SK-N-SH treated with all-trans-retinoic acid at 6 μM for 48 hours (cell line): ENCODE data around the gene NUP42.
"Not testable (repeated sequence)": the region's sequence is repeated elsewhere in the genome, so short reads cannot be mapped to it uniquely, and the experiment has no call there.

Experiments
- ATAC-seq: fragments of 200-7000 bp; cut with Tn5 transposase; 3 replicates; pipeline ENCODE4 v1.9.1; 2020; ENCODE audit warnings: mild to moderate bottlenecking, moderate library complexity
- ARNTL ChIP-seq: fragments of 450-650 bp; formaldehyde crosslinking; IDR thresholded peaks from 2 replicates; pipeline ENCODE4 v1.5.0; 2020; ENCODE audit warnings: low read depth, mild to moderate bottlenecking, moderate library complexity, borderline replicate concordance
- BACH2 ChIP-seq: fragments of 250-450 bp; sonication (Bioruptor Pico); IDR thresholded peaks from 2 replicates; pipeline ENCODE4 v1.9.0; 2021; ENCODE audit warnings: mild to moderate bottlenecking, borderline replicate concordance
- CREB5 ChIP-seq: fragments of 250-450 bp; sonication (Bioruptor Pico); IDR thresholded peaks from 2 replicates; pipeline ENCODE4 v1.5.1; 2020; ENCODE audit warnings: low read depth, mild to moderate bottlenecking, moderate library complexity
- CSDC2 ChIP-seq: fragments of 250-450 bp; sonication (Bioruptor Pico); IDR thresholded peaks from 2 replicates; pipeline ENCODE4 v1.5.0; 2020; ENCODE audit warnings: mild to moderate bottlenecking, moderate library complexity
- CSRNP3 ChIP-seq: fragments of 250-450 bp; sonication (Bioruptor Pico); IDR thresholded peaks from 2 replicates; pipeline ENCODE4 v1.5.1; 2021; ENCODE audit warnings: mild to moderate bottlenecking, moderate library complexity
- GLIS3 ChIP-seq: fragments of 250-450 bp; sonication (Bioruptor Pico); IDR thresholded peaks from 2 replicates; pipeline ENCODE4 v1.5.0; 2020; ENCODE audit warnings: mild to moderate bottlenecking, moderate library complexity
- ISL1 ChIP-seq: fragments of 250-450 bp; sonication (Bioruptor Pico); IDR thresholded peaks from 2 replicates; pipeline ENCODE4 v2.1.2; 2022; ENCODE audit warnings: mild to moderate bottlenecking, moderate library complexity
- OSR1 ChIP-seq: fragments of 250-450 bp; sonication (Bioruptor Pico); IDR thresholded peaks from 2 replicates; pipeline ENCODE4 v1.8.0; 2022; ENCODE audit warnings: moderate library complexity, mild to moderate bottlenecking, inconsistent platforms
- PATZ1 ChIP-seq: fragments of 250-450 bp; sonication (Bioruptor Pico); IDR thresholded peaks from 2 replicates; pipeline ENCODE4 v1.8.0; 2020; ENCODE audit warnings: mild to moderate bottlenecking, moderate library complexity, borderline replicate concordance
- POU6F1 ChIP-seq: fragments of 250-450 bp; sonication (Bioruptor Pico); IDR thresholded peaks from 2 replicates; pipeline ENCODE4 v1.8.0; 2021; ENCODE audit warnings: low read depth, mild to moderate bottlenecking, moderate library complexity, borderline replicate concordance
- PPARA ChIP-seq: fragments of 250-450 bp; sonication (Bioruptor Pico); IDR thresholded peaks from 2 replicates; pipeline ENCODE4 v1.5.0; 2020; ENCODE audit warnings: mild to moderate bottlenecking, borderline replicate concordance
- RARB ChIP-seq: fragments of 250-450 bp; sonication (Bioruptor Pico); IDR thresholded peaks from 2 replicates; pipeline ENCODE4 v1.8.0; 2021; ENCODE audit warnings: mild to moderate bottlenecking, moderate library complexity
- SNAI2 ChIP-seq: fragments of 250-450 bp; sonication (Bioruptor Pico); IDR thresholded peaks from 2 replicates; pipeline ENCODE4 v1.5.0; 2020; ENCODE audit warnings: mild to moderate bottlenecking, moderate library complexity
- TCF4 ChIP-seq: fragments of 250-450 bp; sonication (Bioruptor Pico); IDR thresholded peaks from 2 replicates; pipeline ENCODE4 v1.8.0; 2021; ENCODE audit warnings: mild to moderate bottlenecking, moderate library complexity, borderline replicate concordance
- TOX ChIP-seq: fragments of 250-450 bp; sonication (Bioruptor Pico); IDR thresholded peaks from 2 replicates; pipeline ENCODE4 v1.8.0; 2021; ENCODE audit warnings: mild to moderate bottlenecking, moderate library complexity, borderline replicate concordance
- TSHZ2 ChIP-seq: fragments of 250-450 bp; sonication (Bioruptor Pico); IDR thresholded peaks from 2 replicates; pipeline ENCODE4 v1.5.0; 2020; ENCODE audit warnings: mild to moderate bottlenecking, moderate library complexity
- ZC3H10 ChIP-seq: fragments of 250-450 bp; sonication (Bioruptor Pico); IDR thresholded peaks from 2 replicates; pipeline ENCODE4 v1.5.1; 2021; ENCODE audit warnings: mild to moderate bottlenecking, moderate library complexity
- ZFP3 ChIP-seq: fragments of 250-450 bp; sonication (Bioruptor Pico); IDR thresholded peaks from 2 replicates; pipeline ENCODE4 v1.5.0; 2020; ENCODE audit warnings: mild to moderate bottlenecking, moderate library complexity
- ZNF565 ChIP-seq: fragments of 450-650 bp; formaldehyde crosslinking; conservative IDR thresholded peaks from 2 replicates; pipeline ENCODE4 v1.5.0; 2020; ENCODE audit warnings: low read depth, mild to moderate bottlenecking, moderate library complexity
- ZNF70 ChIP-seq: fragments of 450-650 bp; formaldehyde crosslinking; IDR thresholded peaks from 2 replicates; pipeline ENCODE4 v1.5.0; 2020; ENCODE audit warnings: mild to moderate bottlenecking, moderate library complexity
- ZNF8 ChIP-seq: fragments of 450-650 bp; formaldehyde crosslinking; IDR thresholded peaks from 2 replicates; pipeline ENCODE4 v1.5.0; 2020; ENCODE audit warnings: mild to moderate bottlenecking, moderate library complexity

NUP42 gene

GRCh38 chr7:23218196-23218595 is 36.3 kb downstream of the NUP42 start:
- no peak for ATAC-seq
- TF ChIP-seq SNAI2 (CRISPR knock-in tag) (no peak), ISL1 (CRISPR knock-in tag) (no peak), ZNF565 (CRISPR knock-in tag) (no peak), CSDC2 (CRISPR knock-in tag) (no peak), ZNF8 (CRISPR knock-in tag) (no peak), ZFP3 (CRISPR knock-in tag) (no peak), RARB (CRISPR knock-in tag) (no peak)

GRCh38 chr7:23220690-23221305 is 39.0 kb downstream of the NUP42 start:
- TF ChIP-seq CSRNP3 (CRISPR knock-in tag) (no peak), GLIS3 (CRISPR knock-in tag) (no peak), BACH2 (no peak), PPARA (CRISPR knock-in tag) (no peak), TCF4 (no peak), PATZ1 (CRISPR knock-in tag) (no peak), ZFP3 (CRISPR knock-in tag) (no peak), CSDC2 (CRISPR knock-in tag) (no peak), SNAI2 (CRISPR knock-in tag) (no peak), ZC3H10 (CRISPR knock-in tag) (no peak), TOX (CRISPR knock-in tag) (no peak), ISL1 (CRISPR knock-in tag) (no peak), OSR1 (CRISPR knock-in tag) (no peak), ZNF565 (CRISPR knock-in tag) (no peak), ZNF8 (CRISPR knock-in tag) (no peak), CREB5 (CRISPR knock-in tag) (no peak), TSHZ2 (no peak), ZNF70 (CRISPR knock-in tag) (no peak), RARB (CRISPR knock-in tag) (no peak), POU6F1 (no peak)
- no peak for ATAC-seq

- TF ChIP-seq ZFP3 (CRISPR knock-in tag) (no peak), PATZ1 (CRISPR knock-in tag) (no peak), TOX (CRISPR knock-in tag) (no peak), ARNTL (CRISPR knock-in tag) (no peak), GLIS3 (CRISPR knock-in tag) (no peak)
- ATAC-seq, result no peak
These were observed 40.7 kb downstream of the NUP42 start for GRCh38 chr7:23222439-23223030.

- ATAC-seq, result not testable (repeated sequence)
These were observed 42.5 kb downstream of the NUP42 start for GRCh38 chr7:23224364-23224763.
